Testis (tissue), 2 donors: ENCODE data around the gene SIGLEC8.

Source experiments
- POLR2A ChIP-seq: fragments of 450-650 bp; IDR thresholded peaks from one replicate; pipeline ENCODE4 v1.6.1; 2017; ENCODE audit warnings: antibody characterized with exemption, mild to moderate bottlenecking, moderate library complexity
- TF ChIP-seq, protein P1 (sequence below), 3 experiments: fragments of 450-650 bp in 2 of 3; fragments of 200-600 bp in 1 of 3; sonication (generic) in 1 of 3; IDR thresholded peaks; one replicate each; pipeline ENCODE4 v1.5.1; 2016 to 2019; ENCODE audit warnings: antibody characterized with exemption in 3 of 3, mild to moderate bottlenecking in 2 of 3, moderate library complexity in 1 of 3

- TF ChIP-seq, protein P1, sequence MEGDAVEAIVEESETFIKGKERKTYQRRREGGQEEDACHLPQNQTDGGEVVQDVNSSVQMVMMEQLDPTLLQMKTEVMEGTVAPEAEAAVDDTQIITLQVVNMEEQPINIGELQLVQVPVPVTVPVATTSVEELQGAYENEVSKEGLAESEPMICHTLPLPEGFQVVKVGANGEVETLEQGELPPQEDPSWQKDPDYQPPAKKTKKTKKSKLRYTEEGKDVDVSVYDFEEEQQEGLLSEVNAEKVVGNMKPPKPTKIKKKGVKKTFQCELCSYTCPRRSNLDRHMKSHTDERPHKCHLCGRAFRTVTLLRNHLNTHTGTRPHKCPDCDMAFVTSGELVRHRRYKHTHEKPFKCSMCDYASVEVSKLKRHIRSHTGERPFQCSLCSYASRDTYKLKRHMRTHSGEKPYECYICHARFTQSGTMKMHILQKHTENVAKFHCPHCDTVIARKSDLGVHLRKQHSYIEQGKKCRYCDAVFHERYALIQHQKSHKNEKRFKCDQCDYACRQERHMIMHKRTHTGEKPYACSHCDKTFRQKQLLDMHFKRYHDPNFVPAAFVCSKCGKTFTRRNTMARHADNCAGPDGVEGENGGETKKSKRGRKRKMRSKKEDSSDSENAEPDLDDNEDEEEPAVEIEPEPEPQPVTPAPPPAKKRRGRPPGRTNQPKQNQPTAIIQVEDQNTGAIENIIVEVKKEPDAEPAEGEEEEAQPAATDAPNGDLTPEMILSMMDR (IDR thresholded peaks at IDR 0.05) = no peak
- no peak for TF ChIP-seq POLR2A
Measured at GRCh38 chr19:51476164-51476563, 17.9 kb upstream of the SIGLEC8 start.
